ENCODE data around the gene CTSA.

CTSA gene

GRCh38 chr20:45909336-45909808, 18.2 kb downstream of the CTSA start:
- peaks cover 28% of the 10 kb centered on the region for H3K4me1 Mint-ChIP-seq
- TF ChIP-seq, protein P1, sequence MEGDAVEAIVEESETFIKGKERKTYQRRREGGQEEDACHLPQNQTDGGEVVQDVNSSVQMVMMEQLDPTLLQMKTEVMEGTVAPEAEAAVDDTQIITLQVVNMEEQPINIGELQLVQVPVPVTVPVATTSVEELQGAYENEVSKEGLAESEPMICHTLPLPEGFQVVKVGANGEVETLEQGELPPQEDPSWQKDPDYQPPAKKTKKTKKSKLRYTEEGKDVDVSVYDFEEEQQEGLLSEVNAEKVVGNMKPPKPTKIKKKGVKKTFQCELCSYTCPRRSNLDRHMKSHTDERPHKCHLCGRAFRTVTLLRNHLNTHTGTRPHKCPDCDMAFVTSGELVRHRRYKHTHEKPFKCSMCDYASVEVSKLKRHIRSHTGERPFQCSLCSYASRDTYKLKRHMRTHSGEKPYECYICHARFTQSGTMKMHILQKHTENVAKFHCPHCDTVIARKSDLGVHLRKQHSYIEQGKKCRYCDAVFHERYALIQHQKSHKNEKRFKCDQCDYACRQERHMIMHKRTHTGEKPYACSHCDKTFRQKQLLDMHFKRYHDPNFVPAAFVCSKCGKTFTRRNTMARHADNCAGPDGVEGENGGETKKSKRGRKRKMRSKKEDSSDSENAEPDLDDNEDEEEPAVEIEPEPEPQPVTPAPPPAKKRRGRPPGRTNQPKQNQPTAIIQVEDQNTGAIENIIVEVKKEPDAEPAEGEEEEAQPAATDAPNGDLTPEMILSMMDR (IDR thresholded peaks at IDR 0.05) = no peak
- H3K27me3 Mint-ChIP-seq (ENCODE audit: low read depth, poor library complexity) = peaks cover 11% of the 10 kb centered on the region

DNA sequence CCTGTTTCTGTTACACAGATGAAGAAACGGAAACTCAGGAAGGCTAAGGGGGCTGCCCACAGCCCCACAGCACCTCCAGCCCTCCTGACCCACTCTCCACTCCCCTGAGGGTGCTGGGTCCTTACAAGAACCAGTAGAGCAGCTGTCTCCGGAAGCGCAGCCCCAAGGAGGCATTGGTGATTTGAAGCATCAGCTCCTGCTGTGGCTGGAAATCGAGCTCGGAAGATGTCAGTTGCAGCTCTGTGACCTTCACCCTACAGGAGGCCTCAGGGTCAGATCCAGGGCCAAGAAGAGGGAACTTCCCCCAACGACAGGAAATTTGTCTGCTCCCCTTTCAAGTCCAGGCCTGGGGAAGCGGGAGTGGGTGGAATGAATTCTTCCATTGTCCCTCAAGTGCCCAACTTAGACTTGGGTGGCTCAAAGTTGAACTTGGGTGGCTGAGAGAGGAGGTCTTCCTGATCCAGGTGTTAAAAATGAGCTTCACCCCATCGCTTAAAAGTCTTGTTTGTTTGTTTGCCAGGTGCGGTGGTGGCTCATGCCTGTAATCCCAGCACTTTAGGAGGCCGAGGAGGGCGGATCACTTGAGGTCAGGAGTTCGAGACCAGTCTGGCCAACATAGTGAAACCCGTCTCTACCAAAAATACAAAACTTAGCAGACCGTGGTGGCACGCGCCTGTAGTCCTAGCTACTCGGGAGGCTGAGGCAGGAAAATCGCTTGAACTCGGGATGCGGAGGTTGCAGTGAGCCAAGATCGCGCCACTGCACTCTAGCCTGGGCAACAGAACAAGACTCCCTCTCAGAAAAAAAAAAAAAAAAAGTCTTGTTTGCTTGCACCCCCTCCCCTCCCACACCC, 18.9 kb downstream of the CTSA start:
- peaks cover 11% of the 10 kb centered on the region for H3K27me3 Mint-ChIP-seq (ENCODE audit: low read depth, poor library complexity)
- TF ChIP-seq, protein P1 (IDR thresholded peaks at IDR 0.05) = no peak
- no peak overlapping the region for H3K27ac Mint-ChIP-seq
- H3K4me1 Mint-ChIP-seq = peaks cover 33% of the 10 kb centered on the region
- H3K4me3 Mint-ChIP-seq = peak overlapping the region; percentile 74
- no peak for DNase-seq
- no peaks in the 10 kb centered on the region for H3K9me3 Mint-ChIP-seq
- peaks cover 28% of the 10 kb centered on the region for H3K36me3 Mint-ChIP-seq (ENCODE audit: low read depth)

More at GRCh38 chr20:45909336-45909808, 18.2 kb downstream of the CTSA start:
- DNase-seq = no peak
- H3K36me3 Mint-ChIP-seq (ENCODE audit: low read depth) = peaks cover 35% of the 10 kb centered on the region
- no peak overlapping the region for H3K27ac Mint-ChIP-seq
- no peaks in the 10 kb centered on the region for H3K9me3 Mint-ChIP-seq
- no peak overlapping the region for H3K4me3 Mint-ChIP-seq

- peak overlapping the region; percentile 74 for H3K4me3 Mint-ChIP-seq
- TF ChIP-seq, protein P1 (IDR thresholded peaks at IDR 0.05) = no peak
- H3K27ac Mint-ChIP-seq = peak overlapping the region; percentile 97
- DNase-seq = peak; percentile 99
- H3K4me1 Mint-ChIP-seq = peaks cover 33% of the 10 kb centered on the region
- no peaks in the 10 kb centered on the region for H3K9me3 Mint-ChIP-seq
- peaks cover 22% of the 10 kb centered on the region for H3K36me3 Mint-ChIP-seq (ENCODE audit: low read depth)
- peaks cover 11% of the 10 kb centered on the region for H3K27me3 Mint-ChIP-seq (ENCODE audit: low read depth, poor library complexity)
These were observed 19.7 kb downstream of the CTSA start for GRCh38 chr20:45910670-45911485.

DNA sequence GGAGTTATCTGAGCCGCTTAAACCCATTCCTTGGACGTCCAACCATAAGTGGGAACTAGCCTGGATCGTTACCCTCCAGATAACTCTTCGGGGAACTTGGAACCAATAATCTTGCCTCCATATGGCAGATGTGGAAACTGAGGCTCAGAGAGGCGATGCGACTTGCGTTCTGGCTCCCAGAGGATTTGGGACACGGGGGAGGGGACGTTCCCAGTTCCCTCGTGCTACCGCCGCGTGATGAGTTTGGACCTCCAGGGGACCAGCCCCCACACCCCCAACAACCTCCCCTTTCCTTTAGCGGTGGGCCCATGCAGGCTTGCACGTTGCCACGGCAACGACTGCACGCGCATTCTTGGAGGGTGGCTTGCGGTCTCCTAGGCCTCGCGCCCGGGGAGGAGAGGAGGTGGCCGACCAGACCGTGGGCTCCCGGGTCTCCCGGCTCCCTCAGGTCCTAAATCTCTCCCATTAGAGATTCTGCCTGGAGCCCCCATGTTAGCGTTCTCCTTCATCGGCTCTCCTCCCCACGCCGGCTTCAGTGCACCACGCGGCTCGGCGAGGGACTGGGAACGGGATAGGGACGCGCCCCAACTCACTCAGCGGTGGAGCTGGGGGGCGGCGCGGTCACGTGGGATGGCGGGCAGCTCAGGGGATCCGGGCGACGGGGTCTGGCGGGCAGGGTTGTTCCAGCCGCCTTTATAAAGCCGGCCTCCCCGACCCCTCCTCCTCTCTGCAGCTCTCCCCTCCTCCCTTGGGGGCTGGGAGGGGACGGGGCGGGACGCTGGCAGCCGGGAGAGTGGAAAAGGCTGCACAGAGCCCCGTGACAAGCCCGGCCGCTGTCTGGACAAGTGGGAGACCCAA, 20.6 kb downstream of the CTSA start, which contains the start of gene PLTP:
PLTP (minus strand) TSS at position 670 of the 858 bp plus-strand sequence. CDS start 703 bp downstream, outside the sequence.
- H3K27ac Mint-ChIP-seq = peak within 1 kb of the TSS; percentile 97
- H3K9me3 Mint-ChIP-seq = no peaks in the 10 kb centered on the region
- peaks cover 33% of the 10 kb centered on the region for H3K4me1 Mint-ChIP-seq
- peak; percentile 80 for DNase-seq
- H3K27me3 Mint-ChIP-seq (ENCODE audit: low read depth, poor library complexity) = peaks cover 11% of the 10 kb centered on the region
- H3K4me3 Mint-ChIP-seq = peak within 1 kb of the TSS; percentile 74
- TF ChIP-seq, protein P1 (IDR thresholded peaks at IDR 0.05) = no peak
- peaks cover 19% of the 10 kb centered on the region for H3K36me3 Mint-ChIP-seq (ENCODE audit: low read depth)

GRCh38 chr20:45912344-45912682, 21.2 kb downstream of the CTSA start:
- no peak for DNase-seq
- peaks cover 33% of the 10 kb centered on the region for H3K4me1 Mint-ChIP-seq
- H3K27ac Mint-ChIP-seq = no peak overlapping the region
- peak overlapping the region; percentile 74 for H3K4me3 Mint-ChIP-seq
- TF ChIP-seq, protein P1 (IDR thresholded peaks at IDR 0.05) = no peak
- H3K27me3 Mint-ChIP-seq (ENCODE audit: low read depth, poor library complexity) = peaks cover 11% of the 10 kb centered on the region
- no peaks in the 10 kb centered on the region for H3K9me3 Mint-ChIP-seq
- peaks cover 16% of the 10 kb centered on the region for H3K36me3 Mint-ChIP-seq (ENCODE audit: low read depth)
